BLaER1 treated with 17β-estradiol and CSF1 and Interleukin-3, amounts not matched to agents 10 nM and 100 nM (cell line): ENCODE measurements around the gene CORO1A.
"Not testable (repeated sequence)": the region's sequence is repeated elsewhere in the genome, so short reads cannot be mapped to it uniquely, and the experiment has no call there.

Experiments used
- H3K27ac ChIP-seq, 11 experiments: shearing (Covaris generic); formaldehyde crosslinking; 2 replicates each; pipeline ENCODE4 v1.8.1; 2022
- H3K27me3 ChIP-seq, 11 experiments: shearing (Covaris generic); formaldehyde crosslinking; 2 replicates each; pipeline ENCODE4 v1.8.1; 2022
- H3K36me3 ChIP-seq, 11 experiments: shearing (Covaris generic); formaldehyde crosslinking; 2 replicates each; pipeline ENCODE4 v1.8.1; 2022
- H3K4me1 ChIP-seq, 10 experiments: shearing (Covaris generic); formaldehyde crosslinking; 2 replicates each; pipeline ENCODE4 v1.8.1; 2022
- H3K4me2 ChIP-seq, 11 experiments: shearing (Covaris generic); formaldehyde crosslinking; 2 replicates each; pipeline ENCODE4 v1.8.1; 2022
- H3K4me3 ChIP-seq, 10 experiments: shearing (Covaris generic); formaldehyde crosslinking; 2 replicates each; pipeline ENCODE4 v1.8.1; 2022
- H3K9ac ChIP-seq, 11 experiments: shearing (Covaris generic); formaldehyde crosslinking; 2 replicates each; pipeline ENCODE4 v1.8.1; 2022
- H3K9me3 ChIP-seq, 11 experiments: shearing (Covaris generic); formaldehyde crosslinking; replicated peaks in 1 of 11; 2 replicates each; pipeline ENCODE4 v1.8.1; 2022
- H4K20me1 ChIP-seq, 11 experiments: shearing (Covaris generic); formaldehyde crosslinking; 2 replicates each; pipeline ENCODE4 v1.8.1; 2022

CORO1A gene

DNA sequence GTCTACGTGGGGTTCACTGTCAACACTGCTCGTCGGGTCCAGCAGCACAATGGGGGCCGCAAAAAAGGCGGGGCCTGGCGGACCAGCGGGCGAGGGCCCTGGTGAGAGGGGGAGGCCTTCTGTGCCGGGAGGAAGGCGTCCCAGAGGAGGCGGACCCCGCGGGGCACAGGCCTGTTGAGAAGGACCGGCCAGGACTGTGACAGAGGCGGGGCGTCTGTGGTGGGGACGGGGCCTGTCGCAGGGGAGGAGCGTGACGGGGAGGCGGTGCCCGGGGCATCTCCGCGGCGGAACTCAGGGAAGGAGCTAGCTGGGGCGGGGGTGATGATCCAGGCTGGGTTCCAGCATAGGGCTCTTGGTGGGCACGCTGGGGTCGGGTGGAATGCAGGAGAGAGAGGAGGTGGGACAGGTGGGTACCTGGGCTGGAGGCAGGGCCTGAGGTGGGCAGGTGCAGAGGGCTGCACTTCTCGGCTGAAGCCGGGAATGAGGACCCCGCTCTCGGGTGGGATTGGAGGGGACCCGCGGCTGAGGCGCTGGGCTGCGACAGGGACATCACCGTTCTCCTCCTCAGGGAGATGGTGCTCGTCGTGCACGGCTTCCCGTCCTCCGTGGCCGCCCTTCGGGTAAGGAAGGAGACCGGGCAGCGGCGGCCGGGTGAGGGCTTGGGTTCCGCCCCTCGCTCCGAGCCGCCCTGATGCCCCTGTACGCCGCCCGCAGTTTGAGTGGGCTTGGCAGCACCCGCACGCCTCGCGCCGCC, 10.9 kb downstream of the CORO1A start:
- not testable (repeated sequence) for H4K20me1 ChIP-seq, H3K9me3 ChIP-seq, H3K36me3 ChIP-seq, H3K27me3 ChIP-seq, H3K4me1 ChIP-seq, H3K27ac ChIP-seq
- Histone ChIP-seq H3K4me3 (peak overlapping the region; percentile 44 to 70 (median 58)), H3K9ac (peak overlapping the region in 9 of 11 experiments; percentile 54 to 71 (median 60); a peak in 11 of 22 replicates), H3K4me2 (peak overlapping the region; percentile 65 to 87 (median 75); a peak in 20 of 22 replicates)

DNA sequence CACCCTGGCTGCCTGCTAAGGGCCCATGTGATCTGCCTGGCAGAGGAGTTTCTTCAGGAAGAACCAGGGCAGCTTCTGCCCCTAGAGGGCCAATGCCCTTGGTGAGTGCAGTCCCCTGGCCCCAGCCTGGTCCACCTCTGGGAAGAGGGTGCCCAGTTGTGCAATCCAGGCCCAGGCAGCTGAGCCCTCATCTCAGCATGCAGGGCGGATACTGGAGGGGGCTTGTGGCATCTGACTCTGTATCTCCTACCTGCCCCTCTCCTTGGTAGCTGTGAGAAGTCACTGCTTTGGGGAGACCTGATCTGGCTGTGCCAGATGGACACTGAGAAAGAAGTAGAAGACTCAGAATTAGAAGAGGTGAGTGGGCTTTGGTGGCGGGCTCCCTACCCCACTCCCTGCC, 13.6 kb downstream of the CORO1A start:
- H3K9ac ChIP-seq, H3K27me3 ChIP-seq, H3K4me2 ChIP-seq, H3K27ac ChIP-seq, H3K4me3 ChIP-seq, H3K9me3 ChIP-seq, H4K20me1 ChIP-seq, H3K4me1 ChIP-seq, H3K36me3 ChIP-seq: not testable (repeated sequence)

DNA sequence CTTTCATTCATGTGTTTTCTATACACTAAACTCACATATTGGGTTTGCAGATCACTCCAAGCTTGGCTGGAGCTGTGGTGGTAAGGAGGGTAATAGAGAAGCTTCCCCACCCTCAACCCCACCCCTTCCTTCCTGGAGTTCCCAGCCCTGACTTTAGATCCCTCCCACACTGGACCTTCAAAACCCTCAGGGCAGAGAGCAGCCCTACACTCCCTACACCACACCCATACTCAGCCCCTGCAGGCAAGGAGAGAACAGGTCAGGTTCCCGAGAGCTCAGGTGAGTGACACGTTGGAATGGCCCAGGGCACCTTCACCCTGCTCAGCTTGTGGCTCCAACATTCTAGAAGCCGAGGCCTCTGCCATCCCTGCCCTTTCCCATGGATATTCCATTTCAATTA, 15.6 kb downstream of the CORO1A start, which contains the start of gene SULT1A3:
Gene SULT1A3, plus strand, starts transcription at position 207 of the 400 bp plus-strand sequence. CDS start 1,474 bp downstream, outside the sequence.
- H3K27me3 ChIP-seq, H4K20me1 ChIP-seq, H3K9ac ChIP-seq, H3K4me3 ChIP-seq, H3K9me3 ChIP-seq, H3K27ac ChIP-seq, H3K4me1 ChIP-seq, H3K4me2 ChIP-seq, H3K36me3 ChIP-seq: not testable (repeated sequence)

DNA sequence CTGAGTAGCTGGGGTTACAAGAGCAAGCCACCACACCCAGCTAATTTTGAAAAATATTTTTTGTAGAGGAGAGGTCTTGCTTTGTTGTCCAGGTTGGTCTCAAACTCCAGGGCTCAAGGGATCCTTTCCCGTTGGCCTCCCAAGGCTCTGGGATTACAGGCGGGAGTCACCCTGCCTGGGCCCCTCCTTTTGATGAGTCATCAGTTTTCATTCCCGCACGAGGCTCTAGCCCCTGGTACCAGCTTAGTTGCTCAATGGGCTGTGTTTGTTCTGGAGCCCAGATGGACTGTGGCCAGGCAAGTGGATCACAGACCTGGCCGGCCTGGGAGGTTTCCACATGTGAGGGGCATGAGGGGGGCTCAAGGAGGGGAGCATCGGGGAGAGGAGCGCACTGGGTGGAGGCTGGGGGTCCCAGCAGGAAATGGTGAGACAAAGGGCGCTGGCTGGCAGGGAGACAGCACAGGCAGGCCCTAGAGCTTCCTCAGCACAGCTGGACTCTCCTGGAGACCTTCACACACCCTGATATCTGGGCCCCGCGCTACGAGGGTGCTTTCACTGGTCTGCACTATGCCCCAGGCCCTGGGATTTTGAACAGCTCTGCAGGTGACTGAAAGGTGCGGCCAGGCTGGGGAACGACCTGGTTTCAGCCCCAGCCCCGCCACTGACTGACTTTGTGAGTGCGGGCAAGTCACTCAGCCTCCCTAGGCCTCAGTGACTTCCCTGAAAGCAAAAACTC, 16.4 kb downstream of the CORO1A start:
- not testable (repeated sequence) for H3K36me3 ChIP-seq, H3K4me2 ChIP-seq, H3K4me1 ChIP-seq, H4K20me1 ChIP-seq, H3K27ac ChIP-seq, H3K9me3 ChIP-seq, H3K9ac ChIP-seq, H3K4me3 ChIP-seq, H3K27me3 ChIP-seq

DNA sequence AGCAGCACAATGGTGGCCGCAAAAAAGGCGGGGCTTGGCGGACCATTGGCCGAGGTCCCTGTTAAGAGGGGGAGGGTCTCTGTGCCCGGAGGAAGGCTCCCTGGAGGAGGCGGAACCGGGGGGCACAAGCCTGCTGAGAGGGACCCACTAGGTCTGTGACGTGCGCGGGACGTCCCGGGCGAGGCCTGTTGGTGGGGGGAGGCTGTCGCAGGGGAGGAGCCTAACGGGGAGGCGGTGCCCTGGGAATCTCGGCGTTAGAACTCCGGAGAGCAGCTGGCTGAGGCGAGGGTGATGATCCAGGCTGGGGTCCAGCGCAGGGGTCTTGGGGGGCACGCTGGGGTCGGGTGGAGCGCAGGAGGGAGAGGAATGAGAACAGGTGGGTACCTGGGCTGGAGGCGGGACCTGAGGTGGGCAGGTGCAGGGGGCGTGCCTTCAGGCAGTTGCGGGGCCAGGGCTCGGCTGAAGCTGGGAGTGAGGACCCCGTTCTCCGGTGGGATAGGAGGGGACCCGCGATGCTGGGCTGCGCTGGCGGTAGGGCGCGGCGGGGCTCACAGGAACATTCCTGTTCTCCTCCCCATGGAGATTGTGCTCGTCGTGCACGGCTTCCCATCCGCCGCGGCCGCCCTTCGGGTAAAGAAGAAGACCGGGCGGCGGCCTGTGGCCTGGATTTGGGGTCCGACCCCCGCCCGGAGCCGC, 22.3 kb downstream of the CORO1A start:
- peak overlapping the region in 8 of 10 experiments; percentile 40 to 65 (median 51); a peak in 13 of 20 replicates for H3K4me3 ChIP-seq
- H3K36me3 ChIP-seq, H3K9me3 ChIP-seq, H3K9ac ChIP-seq, H3K27ac ChIP-seq, H3K27me3 ChIP-seq, H4K20me1 ChIP-seq, H3K4me1 ChIP-seq: not testable (repeated sequence)
- H3K4me2 ChIP-seq = peak overlapping the region; percentile 62 to 86 (median 73); a peak in 21 of 22 replicates

DNA sequence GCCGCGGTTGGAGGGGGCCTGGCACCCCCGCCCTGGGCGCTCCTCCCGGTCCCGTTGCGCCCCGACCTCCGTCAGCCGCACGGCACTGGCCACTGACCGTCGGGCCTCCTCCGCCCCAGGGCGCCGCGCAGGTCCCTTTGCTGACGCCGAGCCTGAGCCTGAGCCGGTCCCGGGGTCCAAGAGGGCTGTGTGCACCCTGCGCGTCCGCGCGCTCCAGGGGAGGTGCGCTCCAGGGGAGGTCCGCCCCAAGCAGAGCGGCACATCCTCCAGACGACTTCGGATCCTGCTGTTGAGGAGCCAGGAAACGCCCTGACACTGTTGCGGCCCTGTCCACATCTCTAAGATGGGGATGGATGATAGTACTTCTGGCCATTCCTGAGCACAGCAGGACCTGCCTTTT, 22.9 kb downstream of the CORO1A start:
- H4K20me1 ChIP-seq, H3K9ac ChIP-seq, H3K27ac ChIP-seq, H3K4me1 ChIP-seq, H3K36me3 ChIP-seq, H3K27me3 ChIP-seq, H3K9me3 ChIP-seq: not testable (repeated sequence)
- Histone ChIP-seq H3K4me3 (peak overlapping the region in 8 of 10 experiments; percentile 40 to 65 (median 51); a peak in 13 of 20 replicates), H3K4me2 (peak overlapping the region; percentile 62 to 86 (median 73); a peak in 21 of 22 replicates)

DNA sequence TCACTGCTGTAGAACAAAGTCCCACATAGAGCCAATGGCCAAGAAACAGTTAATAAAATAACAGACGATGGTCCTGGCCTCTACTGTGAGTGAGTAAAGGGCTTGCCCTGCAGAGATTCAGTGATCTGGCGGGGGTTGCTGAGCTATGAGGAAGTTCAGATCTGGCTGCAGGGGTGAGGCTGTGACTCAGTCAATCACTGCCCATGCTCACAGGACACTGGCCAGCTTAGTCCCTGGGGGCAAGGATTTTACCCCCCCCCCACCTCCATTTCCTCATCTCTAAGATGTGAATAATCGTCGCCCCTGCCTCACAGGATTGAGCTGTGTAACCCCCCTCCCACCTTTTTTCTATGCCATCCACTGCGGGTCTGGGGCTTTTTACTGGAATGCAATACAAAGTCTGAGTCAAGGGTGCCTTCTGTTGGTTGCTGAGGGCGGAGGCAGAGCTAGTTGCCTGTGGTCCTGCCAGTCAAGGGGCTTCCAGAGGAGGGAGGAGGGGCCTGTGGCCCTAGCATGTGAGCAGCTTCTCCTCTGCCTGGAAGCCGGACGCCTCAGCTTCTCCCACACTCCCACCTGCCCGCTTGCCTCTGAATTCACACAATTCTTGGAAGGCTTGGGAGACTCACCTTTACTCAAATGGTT, 23.8 kb downstream of the CORO1A start:
- H4K20me1 ChIP-seq, H3K27ac ChIP-seq, H3K9me3 ChIP-seq, H3K4me3 ChIP-seq, H3K27me3 ChIP-seq, H3K9ac ChIP-seq, H3K36me3 ChIP-seq, H3K4me1 ChIP-seq, H3K4me2 ChIP-seq: not testable (repeated sequence)

DNA sequence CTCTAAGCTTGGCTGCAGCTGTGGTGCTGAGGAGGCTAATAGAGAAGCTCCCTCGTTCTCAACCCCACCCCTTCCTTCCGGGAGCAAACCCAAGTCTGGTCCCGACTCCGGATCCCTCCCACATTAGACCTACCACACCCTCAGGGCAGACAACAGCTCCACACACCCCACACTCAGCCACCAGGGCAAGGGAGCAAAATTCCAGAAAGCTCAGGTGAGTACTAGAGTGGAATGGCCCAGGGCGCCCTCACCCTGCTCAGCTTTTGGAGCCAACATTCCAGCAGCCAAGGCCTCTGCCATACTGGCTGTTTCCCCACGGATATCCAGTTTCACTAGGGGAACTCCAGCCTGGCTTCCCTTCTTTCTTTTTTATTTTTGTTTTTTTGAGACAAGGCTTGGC, 25.6 kb downstream of the CORO1A start:
- not testable (repeated sequence) for H3K4me3 ChIP-seq, H3K9ac ChIP-seq, H3K36me3 ChIP-seq, H3K27me3 ChIP-seq, H3K4me2 ChIP-seq, H3K9me3 ChIP-seq, H3K4me1 ChIP-seq, H4K20me1 ChIP-seq, H3K27ac ChIP-seq

DNA sequence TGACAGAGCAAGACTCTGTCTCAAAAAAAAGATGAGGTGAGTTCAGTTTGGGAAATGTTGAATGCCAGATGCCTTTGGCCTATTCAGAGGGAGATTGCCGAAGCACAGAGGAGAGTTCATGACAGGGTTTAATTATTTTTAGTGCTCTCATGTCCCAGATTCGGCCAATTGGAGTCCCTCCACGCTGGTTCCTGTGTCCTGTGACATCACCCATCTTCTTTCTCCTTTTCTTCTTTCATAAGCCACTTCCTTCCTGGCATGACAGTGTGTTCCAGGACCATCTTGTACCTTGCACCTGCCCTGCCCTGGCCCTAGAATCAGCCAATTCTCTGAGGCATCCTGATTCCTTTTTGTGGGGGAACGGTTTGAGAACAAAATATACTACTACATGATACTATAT, 28.0 kb downstream of the CORO1A start:
- H3K4me1 ChIP-seq, H3K9me3 ChIP-seq, H3K4me2 ChIP-seq, H3K27me3 ChIP-seq, H4K20me1 ChIP-seq, H3K36me3 ChIP-seq, H3K9ac ChIP-seq, H3K4me3 ChIP-seq, H3K27ac ChIP-seq: not testable (repeated sequence)

DNA sequence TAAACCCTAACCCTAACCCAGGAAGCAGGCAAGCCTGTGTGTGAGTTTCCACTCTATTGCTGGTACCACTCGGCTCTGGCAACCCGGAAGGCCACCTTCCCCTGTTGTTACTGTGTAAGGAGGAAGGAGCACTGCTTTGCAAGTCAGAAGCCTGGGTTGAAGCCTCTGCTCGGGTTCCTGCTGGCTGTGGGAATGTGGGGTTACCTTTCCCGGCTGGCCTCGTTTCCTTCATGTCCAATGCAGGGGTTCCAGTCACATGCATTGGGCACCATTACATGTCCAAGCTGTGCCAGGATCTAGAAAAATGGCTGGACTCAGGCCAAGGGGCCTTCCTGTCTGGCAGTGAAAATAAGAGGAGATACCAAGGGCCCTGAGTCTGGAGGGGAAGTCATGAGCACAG, 33.7 kb downstream of the CORO1A start:
- H4K20me1 ChIP-seq = not testable (repeated sequence)

More for the DNA sequence above, 33.7 kb downstream of the CORO1A start:
- not testable (repeated sequence) for H3K27me3 ChIP-seq, H3K4me1 ChIP-seq, H3K4me2 ChIP-seq, H3K27ac ChIP-seq, H3K9ac ChIP-seq, H3K4me3 ChIP-seq, H3K36me3 ChIP-seq, H3K9me3 ChIP-seq
